HG03457 (cell line): Measurements from ENCODE around the gene ADAMTS10.
"Not testable (repeated sequence)": the region's sequence is repeated elsewhere in the genome, so short reads cannot be mapped to it uniquely, and the experiment has no call there.

Experiments
- ATAC-seq: cut with Tn5 transposase; IDR thresholded peaks from one replicate; pipeline ENCODE4 v1.9.1; 2021; ENCODE audit warnings: moderate number of reproducible peaks; ENCODE audit not compliant: unreplicated experiment

Gene ADAMTS10

DNA sequence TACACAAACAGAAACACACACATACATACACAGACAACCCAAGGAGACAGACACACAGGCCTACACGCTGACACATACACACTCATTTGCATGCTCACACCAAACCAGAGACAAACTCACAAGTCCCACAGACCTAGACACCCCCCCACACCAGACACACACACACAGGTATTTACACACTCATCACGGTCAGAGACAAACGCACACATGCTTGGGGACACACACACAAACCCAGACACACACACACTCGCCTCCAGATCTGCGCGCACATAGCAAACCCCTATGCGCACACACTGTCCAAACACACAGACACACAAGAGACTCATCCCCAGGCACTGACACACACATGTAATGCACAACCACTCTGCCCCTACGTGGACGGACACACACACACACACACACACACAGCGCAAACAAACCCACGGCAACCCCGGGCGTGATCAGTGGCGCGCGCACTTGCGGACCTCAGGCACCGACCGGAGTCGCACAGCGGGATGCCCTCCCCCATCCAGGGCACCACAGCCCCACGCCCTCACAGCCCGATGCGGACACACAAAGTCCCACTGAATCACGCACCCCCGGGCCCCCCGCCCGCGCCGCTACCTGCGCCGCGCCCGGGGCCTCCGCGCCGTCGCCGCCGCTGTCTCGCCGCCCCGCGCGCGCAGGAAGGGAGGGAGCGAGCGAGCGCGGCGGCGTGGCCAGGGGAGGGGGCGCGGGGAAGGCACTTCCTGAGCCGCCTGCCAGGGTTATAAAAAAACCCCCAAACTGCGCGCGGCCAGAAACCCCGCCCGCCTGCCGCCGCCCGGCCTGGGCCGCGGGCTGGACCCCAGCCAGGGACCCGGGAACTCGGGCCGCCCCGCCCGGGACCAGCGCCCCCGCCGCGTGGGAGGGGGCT, at the start of gene ADAMTS10:
Gene ADAMTS10 (minus strand): TSS at position 675 of the 895 bp plus-strand sequence. CDS start 5,005 bp downstream, outside the sequence.
- ATAC-seq: no peak

DNA sequence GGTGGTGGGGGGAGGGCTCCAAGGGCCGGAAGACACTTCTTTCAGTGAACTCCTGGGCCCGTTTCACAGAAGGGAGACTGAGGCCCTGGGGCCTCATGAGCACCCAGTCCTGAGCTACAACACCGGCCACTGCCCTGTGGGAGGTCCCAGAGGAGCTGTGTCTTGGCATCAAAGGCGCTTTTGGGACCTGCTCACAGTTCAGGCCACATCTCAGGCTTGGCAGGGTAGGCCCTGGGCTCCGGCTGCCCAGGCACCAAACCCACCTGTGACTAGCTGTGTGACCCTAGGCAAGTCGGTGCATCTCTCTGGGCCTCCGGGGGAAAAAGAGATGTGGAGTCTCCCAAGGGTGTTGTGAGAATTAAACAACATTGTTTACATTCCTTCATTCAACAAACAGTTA, 49.4 kb upstream of the ADAMTS10 start:
- no peak for ATAC-seq

DNA sequence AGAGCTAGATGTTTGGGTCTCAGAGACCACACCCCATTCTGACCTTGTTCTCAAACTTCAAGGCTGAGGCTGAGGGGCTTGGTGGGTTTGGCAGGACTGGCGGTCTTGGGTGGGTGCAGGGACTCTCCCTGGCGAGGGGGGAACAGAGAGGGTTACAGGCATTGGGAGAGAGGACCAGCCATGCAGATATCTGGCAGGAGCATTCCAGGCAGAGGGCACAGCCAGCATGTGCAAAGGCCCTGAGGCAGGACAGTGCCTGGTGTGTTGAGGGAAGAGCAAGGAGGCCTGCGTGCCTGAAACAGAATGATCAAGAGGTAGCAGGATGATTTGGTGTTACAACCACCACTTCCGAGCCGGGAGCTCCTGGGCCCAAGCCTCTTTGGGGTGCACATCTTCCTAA, 47.4 kb upstream of the ADAMTS10 start:
- ATAC-seq: no peak

DNA sequence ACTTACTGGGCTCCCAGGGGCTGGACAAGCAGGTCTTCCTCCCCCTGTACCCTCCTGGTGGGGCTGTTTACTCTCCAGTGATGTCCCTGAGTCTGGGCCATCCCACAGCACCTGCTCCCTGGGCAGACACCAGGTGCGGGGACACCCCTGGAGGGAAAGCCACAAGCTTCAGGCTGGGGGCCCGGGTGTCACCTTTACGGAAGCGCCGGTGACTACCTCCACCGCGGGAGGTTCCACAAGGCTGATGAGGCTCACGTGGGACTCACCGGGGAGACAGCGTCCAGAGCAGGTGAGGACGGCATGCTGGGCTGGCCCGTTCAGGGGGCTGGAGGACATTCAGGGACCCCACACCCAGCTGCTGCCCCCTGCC, 44.8 kb upstream of the ADAMTS10 start:
- no peak for ATAC-seq

DNA sequence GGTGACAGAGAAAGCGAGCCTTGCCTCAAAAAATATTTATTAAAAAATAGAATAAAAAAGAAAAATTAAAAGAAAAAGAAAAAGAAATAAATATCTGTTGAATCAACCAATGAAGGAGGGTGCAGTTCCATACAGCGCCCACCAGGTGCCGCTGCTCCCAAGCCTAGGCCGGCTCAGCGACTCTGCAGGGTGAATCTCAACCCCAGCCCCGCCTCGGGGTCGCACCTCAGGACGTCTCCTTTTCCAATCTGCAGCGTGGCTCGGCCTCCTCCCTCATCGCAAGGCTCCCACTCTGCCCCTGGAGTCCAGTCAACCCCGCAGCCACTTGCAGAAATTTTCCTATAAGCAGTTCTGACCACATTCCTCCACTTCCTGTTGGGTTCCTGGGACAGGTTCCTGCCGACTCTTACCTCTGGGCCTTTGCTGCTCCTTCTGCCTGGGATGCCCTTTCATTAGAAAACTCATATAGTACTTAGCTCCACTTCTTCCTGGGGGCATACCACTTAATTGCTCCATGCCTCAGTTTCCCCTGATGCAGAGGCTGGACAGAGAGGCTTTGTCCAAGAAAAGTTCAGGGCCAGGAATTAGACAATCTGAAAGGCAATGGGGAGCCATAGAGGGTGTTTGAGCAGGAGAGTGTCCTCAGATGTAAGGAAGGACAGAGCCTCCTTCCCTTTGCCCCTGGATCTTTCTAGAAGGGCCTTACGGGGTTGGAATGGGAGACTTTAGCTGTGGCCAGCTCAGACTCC, 44.2 kb upstream of the ADAMTS10 start:
- no peak for ATAC-seq

DNA sequence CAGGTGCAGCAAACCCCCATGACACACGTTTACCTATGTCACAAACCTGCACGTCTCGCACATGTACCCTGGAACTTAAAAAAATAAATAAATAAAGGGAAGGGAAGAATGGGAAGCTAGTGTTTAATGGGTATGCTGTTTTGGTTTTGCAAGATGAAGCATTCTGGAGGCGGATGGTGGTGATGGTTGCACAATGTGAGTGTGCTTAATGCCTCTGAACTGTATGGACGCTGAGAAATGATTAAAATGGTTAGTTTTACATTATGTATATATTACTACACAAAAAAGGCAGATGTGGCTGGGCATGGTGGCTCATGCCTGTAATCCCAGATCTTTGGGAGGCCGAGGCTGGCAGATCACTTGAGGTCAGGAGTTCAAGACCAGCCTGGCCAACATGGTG, 37.7 kb upstream of the ADAMTS10 start:
- no peak for ATAC-seq

DNA sequence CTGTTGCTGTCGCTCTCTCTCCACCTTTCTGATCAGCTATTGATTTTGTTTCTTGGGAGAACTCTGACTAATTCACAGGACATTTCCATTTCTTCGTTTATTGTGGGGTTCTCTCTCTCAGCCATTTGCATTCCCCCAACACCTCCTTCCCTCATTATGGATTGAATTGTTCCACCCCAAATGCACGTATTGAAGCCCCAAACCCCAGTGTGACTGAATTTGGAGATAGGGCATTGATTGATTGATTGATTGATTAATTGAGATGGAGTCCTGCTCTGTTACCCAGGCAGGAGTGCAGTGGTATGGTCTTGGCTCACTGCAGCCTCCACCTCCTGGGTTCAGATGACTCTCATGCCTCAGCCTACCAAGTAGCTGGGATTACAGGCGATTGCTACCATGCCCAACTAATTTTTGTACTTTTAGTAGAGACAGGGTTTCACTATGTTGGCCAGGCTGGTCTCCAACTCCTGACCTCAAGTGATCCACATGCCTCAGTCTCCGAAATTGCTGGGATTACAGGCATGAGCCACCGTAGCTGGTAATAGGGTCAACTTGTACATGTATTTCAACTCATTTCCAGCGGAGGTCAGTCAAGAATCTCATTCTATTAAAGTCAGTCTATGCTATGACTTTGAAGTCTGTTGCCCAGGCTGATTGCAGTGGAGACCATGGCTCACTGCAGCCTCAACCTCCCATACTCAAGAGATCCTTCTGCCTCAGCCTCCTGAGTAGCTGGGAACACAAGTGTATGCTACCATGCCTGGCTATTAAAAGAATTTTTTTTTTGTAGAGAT, 33.5 kb upstream of the ADAMTS10 start:
- no peak for ATAC-seq

DNA sequence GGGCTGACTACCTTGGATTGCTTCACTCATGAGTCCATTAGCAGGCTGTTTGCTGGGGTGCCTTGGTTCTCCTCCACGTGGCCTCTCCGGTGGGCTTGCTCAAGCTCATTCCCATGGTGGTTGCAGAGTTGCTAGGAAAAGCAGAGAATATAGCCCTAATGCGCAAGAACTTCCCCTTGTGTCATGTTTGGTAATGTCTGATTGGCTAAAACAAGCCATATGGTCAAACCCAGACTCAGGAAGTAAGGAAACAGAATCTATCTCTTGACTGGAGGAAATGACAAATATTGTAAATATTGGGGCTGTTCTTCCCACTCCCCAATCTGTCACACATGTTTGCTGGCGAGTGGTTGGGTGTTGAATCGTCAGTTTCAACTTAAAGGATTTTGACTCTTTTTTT, 32.0 kb upstream of the ADAMTS10 start:
- ATAC-seq: no peak

DNA sequence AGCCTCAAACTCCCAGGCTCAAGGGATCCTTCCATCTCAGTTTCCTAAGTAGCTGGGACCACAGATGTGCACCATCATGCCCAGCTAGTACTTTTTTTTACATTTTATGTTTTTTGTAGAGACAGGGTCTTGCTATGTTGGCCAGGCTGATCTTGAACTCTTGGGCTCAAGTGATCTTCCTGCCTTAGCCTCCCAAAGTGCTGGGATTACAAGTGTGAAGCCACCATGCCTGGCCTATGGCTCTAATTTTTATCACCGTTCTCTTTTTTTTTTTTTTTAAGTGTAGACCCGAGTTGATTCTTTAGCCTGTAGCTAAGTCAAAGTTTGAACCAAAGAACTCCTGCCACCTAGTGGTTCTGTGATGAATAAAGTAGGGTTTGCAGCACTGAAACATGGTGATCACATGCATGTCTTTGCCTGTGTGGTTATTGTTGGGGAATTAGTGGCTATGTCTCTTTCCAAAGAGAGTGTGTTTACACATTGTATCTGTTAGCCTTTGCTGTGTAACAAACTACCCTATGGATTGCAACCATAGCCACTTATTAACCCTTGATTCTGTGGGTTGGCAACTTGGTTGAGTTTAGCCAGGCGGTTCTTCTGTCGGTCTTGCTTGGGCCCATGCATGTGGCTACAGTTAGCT, 31.5 kb upstream of the ADAMTS10 start:
- no peak for ATAC-seq

DNA sequence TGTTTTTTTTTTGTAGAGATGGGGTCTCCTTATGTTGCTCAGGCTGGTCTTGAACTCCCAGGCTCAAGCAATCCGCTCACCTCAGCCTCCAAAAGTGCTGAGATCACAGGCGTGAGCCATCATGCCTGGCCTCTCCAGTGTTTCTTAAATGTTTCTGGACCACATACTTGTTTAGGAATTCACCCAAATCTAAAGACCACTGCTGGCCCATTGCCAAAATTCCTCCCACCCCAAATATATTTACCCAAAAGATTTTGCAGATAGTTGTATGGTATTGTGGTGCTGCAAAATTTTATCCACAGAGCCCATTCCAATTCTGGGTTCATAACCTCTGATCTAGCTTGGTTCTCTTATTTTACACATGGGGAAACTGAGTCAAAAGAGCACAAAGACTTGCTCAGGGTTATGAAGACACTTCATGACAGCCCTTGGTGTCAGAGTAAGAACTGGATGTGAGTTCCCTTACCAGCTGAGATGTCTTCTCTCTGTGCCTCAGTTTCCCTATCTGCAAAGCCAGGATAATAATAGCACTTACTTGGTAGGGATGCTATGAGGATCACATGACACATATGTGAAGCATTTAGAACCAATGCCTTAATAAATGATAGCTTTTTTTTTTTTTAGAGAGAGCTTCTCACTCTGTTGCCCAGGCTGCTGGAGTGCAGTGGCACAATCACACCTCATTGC, 30.8 kb upstream of the ADAMTS10 start:
- no peak for ATAC-seq

DNA sequence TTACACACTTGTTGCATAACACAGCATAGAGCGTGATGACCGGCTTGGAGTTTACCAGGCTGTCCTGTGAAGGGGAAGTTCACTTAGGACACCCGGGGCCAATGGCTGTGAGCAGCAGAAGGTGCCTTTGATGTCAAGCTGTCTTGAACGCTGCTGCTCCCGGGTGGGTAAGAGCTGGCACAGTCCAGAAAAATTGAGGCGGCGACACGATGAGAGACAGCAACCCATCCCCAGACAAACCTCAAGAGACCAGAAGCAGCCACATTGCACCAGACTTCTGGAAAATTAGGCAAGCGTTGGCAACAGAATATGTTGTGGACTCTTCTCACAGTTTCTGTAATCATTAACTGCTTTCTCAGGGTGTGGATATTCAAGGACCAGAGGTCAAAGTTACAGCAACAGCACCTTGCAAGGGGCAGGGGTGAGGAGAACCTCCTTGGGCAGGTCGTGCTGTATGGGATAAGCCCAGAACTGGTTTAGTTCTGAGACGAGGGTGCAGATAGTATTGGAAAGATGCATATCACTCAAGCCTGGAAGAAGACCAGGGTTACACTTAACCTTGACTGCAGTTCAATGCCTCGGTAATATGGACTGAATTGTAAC, 30.0 kb upstream of the ADAMTS10 start:
- ATAC-seq: no peak

DNA sequence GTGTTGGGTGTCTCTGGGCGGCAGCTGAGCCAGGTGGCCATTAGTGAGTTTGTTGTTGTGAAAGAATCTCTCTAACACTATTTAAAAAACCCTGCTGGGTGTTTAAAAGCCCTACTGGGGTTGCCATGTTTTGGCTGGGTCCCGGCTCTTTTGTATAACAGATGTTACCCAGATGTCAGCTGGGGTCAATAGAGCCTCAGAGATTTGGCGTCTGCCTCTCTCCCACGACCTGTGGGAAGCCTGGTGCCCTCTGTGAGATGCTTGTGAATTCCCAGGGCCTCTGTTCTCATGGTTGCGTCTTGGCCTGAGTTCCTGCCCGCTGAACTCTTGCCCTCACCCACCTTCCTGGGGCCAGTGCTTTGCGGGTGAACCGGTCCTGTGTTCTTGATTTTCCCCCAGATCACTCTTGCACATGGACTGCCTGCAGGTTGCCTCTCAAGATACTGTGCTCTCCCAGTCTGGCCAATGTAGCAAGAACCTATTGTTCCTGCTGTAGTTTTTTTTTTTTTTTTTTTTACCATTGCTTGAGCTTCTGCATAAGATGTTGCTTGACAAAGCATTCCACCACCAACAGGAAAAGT, 29.4 kb upstream of the ADAMTS10 start:
- no peak for ATAC-seq

DNA sequence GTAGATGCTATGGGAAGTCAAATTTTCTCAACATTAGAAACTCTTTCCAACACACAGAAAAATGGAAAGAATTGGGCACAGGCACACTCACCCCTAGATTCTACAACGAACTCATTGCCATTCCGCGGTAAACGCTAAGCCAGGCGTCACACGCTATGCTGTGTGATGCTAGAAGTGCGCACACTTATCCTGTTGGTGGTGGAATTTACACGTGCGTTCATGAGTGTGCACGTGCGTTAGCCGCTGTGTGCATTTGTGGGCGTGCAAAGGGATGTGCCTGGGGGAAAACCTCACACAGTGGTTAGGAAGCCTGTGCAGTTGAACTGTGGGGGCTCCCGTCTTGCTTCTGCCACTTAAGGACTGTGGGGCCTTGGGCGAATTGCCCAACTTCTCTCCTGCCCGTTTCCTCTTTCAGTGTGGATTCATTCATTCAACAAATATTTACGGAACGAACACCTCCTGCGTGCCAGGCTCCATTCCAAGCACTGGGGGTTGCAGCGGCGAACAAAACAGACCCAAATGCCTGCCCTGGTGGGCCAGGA, 27.6 kb upstream of the ADAMTS10 start:
- ATAC-seq: no peak

DNA sequence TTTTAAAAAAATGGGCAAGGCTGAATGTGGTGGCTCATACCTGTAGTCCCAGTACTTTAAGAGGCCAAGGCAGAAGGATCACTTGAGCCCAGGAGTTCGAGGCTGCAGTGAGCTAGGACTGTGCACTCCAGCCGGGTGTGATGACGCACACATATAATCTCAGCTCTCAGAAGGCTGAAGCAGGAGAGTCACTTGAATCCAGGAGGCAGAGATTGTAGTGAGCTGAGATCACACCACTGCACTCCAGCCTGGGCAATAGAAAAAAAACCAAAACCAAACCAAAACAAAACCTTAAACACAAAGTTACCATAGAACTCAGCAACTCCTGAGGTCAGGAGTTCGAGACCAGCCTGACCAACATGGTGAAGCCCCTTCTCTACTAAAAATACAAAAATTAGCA, 26.6 kb upstream of the ADAMTS10 start:
- not testable (repeated sequence) for ATAC-seq

DNA sequence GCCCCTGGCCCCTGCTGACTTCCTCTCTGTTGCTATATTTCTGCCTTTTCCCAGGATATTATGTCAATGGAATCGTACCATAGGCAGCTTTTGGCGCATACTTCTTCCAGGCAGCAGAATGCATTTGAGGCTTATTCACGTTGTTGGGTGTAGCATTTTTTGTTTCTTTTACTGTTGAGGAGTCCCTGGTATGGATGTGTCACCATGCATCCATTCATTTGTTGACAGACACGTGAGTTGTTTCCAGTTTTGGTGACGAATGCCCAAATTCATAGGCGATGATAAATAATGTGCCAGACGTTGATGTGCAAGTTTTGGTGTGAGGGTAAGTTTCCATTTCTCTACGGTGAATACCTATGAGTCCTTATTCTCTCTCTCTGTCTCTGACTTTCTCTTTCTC, 24.9 kb upstream of the ADAMTS10 start:
- no peak for ATAC-seq

DNA sequence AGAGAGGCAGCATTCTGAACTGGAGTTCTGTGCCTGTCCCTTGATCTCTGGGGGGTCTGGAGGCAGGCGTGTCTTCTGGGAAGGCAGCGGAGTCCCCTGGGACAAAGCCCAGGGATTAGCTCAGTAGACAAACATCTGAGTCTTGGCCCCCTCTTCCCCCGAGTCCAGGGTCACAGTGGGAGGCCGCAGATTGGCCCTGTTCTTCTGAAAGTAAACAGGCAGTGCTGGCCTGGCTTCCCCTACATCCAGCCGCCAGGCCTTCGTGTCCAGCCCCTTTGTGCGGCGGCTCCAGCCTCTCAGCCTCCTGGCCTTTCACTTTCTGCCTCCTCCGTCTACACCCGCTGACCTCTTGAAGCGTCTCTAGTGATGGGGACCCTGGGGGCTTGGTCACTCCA, 20.9 kb upstream of the ADAMTS10 start:
- no peak for ATAC-seq

DNA sequence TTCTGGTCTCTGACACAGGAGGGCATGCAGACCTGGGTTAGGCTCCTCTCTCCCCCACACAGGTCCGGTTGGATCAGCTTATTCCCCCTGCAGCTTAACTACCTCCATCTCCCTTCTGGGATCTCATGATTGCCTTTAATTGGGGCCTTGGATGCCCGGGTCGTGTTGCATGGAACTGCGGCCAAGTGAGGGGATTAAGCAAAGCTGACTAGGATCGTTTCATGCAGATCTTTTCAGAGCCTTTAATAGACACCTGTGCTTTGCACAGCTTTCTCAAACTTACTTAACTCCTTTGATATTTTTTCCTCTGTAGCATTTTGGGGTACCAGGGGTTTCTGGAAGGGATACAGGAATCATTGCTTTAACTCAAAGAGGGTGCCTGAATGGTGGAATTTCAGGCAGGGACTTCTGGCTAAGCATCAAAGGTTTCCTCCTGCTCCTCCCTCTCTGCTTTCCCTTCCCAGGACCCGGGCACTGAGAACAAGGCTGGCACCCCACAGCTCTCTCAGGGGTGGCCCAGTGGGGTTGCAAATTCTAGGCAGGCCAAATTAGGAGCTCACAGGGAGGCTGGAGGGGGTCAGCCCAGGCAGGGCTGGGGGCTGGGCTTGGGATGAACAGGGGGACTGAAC, 20.4 kb upstream of the ADAMTS10 start:
- ATAC-seq: no peak

DNA sequence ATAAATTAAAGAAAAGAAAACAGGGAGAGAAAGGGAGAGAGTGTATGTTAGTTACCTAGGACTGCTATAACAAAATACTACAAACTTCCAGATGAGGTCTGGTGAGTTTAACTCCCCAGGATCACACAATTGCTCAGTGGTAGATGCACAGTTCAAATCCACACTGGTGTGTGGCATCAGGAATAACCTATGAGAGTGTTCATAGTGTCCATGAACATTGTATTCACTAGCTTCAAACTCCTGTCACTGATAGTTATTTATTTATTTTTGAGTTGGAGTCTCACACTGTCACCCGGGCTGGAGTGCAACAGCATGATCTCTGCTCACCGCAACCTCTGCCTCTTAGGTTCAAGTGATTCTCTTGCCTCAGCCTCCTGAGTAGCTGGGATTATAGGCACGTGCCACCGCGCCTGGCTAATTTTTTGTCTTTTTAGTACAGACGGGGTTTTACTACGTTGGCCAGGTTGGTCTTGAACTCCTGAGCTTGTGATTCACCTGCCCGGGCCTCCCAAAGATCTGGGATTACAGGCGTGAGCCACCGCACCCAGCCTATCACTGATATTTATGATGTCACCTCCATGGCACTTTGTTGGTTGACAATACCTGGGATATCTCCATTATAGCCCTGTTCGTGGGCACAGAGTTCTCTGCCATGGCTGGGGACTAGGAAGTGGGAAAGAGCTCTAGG, 19.6 kb upstream of the ADAMTS10 start, which contains the start of gene NFILZ:
Gene NFILZ (plus strand): TSS at position 638 of the 688 bp plus-strand sequence. CDS start 46,133 bp downstream, outside the sequence.
- no peak for ATAC-seq
